HAP-1 (cell line): ENCODE data around the gene LHFPL3.

Experiments used
- DNase-seq, 2 experiments: peaks; one replicate each; pipeline ENCODE4 v3.0.0-alpha.2; 2016 to 2020; ENCODE audit warnings: low spot score in 2 of 2
- H3K27me3 ChIP-seq: fragments of 250-450 bp; sonication (Bioruptor Pico); 2 replicates; pipeline ENCODE4 v1.5.1; 2020; ENCODE audit warnings: low read depth, mild to moderate bottlenecking, moderate library complexity
- H3K36me3 ChIP-seq: fragments of 250-450 bp; sonication (Bioruptor Pico); replicated peaks from 2 replicates; pipeline ENCODE4 v1.5.1; 2020; ENCODE audit warnings: mild to moderate bottlenecking
- H3K4me1 ChIP-seq: fragments of 250-450 bp; sonication (Bioruptor Pico); 2 replicates; pipeline ENCODE4 v1.5.1; 2020; ENCODE audit warnings: mild to moderate bottlenecking
- H3K4me3 ChIP-seq: fragments of 250-450 bp; sonication (Bioruptor Pico); 2 replicates; pipeline ENCODE4 v1.5.1; 2020; ENCODE audit warnings: mild to moderate bottlenecking, moderate library complexity
- H3K9me3 ChIP-seq: fragments of 250-450 bp; sonication (Bioruptor Pico); 2 replicates; pipeline ENCODE4 v1.5.1; 2020; ENCODE audit warnings: mild to moderate bottlenecking, moderate library complexity
- in situ Hi-C: fragments of 300-500 bp; cut with MboI; formaldehyde crosslinking; loops from 3 replicates; pipeline ENCODE4 v1.14.3; 2020; ENCODE audit warnings: low sequenced_read_pairs, inconsistent platforms, mixed read lengths

Gene LHFPL3

DNA sequence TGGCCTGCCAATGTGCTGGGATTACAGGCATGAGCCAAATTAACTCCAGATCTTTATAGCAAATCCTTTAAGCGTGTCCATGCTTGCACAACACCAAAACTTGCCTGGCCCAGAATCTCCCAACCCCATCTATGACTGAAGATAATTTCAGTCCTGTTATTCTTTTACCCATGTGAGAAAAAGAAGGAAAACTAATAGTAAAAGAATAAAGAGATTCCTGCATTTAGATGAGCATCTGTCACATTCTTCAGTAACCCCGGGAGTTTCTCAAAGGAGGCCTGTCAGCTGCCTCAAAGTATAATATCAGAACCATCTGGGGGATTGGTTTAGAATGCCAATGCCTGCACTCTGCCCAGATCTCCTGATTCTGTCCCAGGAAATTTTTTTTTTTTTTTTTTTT lies 527.5 kb downstream of the LHFPL3 start:
- in situ Hi-C loops = no loop called here
- no peaks in the 10 kb centered on the region for H3K4me1 ChIP-seq
- no peaks in the 10 kb centered on the region for H3K36me3 ChIP-seq
- H3K4me3 ChIP-seq = no peak overlapping the region
- DNase-seq = no peak
- no peaks in the 10 kb centered on the region for H3K9me3 ChIP-seq
- peaks cover 22% of the 10 kb centered on the region; the same call in 1 of the 2 replicates for H3K27me3 ChIP-seq

DNA sequence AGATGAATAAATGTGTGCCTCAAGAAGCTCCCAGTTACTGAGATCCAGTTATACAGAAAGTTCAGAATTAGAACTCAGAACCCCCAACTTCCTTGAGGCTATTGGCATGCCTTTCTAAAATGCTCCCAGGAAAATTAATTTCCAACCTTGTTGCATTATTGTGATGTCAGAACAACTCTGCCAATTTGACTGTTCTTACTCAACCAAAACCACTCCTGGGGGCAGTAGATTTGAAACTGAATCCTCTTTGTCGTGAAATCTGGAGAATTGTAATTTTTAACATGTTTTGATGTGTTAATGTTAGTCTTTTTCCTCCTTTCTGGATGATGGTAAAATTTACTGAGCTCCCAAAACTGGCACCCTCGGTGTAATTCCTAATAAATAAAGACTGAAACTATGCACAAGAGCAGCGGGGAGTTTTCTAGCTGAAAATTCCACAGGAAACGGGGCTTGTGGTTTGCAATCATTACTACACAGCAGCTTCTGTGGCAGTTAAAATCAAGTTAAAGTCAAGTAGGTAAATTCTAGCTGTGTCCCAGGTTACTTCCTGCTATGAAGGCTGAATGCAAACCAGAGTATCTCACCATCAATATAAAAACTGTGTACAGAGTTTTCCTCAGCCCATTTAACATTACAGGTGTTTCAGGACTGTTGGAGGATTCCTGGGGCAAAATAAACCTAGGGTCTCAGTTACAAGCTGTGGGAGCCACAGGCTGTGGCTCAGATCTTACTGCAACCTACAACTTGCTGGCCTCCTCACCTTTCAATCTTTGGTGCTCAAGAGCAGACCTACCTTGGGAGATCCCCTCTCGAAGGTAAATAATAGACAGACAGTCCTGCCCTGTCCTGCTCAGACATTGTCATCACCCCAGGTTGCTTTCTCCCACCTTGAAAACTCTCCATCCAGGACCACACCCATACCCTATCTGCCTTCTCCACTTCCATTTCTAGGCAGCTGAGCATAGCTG lies 529.3 kb downstream of the LHFPL3 start:
- no peaks in the 10 kb centered on the region for H3K9me3 ChIP-seq
- H3K4me3 ChIP-seq = no peak overlapping the region
- H3K27me3 ChIP-seq = peaks cover 28% of the 10 kb centered on the region
- in situ Hi-C loops = no loop called here
- no peaks in the 10 kb centered on the region for H3K4me1 ChIP-seq
- DNase-seq = no peak
- no peaks in the 10 kb centered on the region for H3K36me3 ChIP-seq

GRCh38 chr7:104859754-104860426 lies 531.5 kb downstream of the LHFPL3 start:
- DNase-seq = no peak
- Histone ChIP-seq H3K4me1 (no peaks in the 10 kb centered on the region), H3K36me3 (no peaks in the 10 kb centered on the region), H3K9me3 (no peaks in the 10 kb centered on the region), H3K4me3 (no peak overlapping the region), H3K27me3 (peaks cover 20% of the 10 kb centered on the region)
- in situ Hi-C loops = no loop called here

DNA sequence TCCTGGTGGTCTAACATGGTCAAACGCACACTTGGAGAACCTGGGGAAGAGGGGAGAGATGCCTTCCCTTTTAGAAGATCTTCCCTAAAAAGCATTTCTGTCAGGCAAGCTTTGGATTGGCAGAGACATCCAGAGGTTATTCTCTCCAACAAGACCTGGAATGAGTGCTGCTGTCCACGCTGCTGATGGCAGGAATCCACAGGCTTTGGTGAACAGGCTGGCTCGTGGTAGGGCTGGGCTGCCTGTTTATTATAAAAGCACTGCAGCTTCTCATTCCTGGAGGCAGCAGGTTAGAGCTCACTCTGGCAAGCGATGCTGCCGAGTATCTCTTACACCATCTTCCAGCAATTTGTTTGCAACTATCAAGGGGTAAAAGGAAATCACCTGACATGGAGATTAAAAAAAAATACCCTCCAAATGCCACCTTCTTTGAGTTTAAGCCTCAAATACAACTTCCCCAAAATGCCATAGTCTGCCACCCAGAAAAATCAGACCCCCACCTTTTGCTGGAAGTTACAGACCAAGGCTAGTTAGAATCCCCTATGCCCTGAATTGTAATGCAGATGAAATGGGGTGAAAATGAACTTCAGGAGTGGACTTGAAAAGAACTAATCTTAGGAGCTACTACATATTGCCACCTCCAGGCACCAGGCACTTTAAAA lies 533.5 kb downstream of the LHFPL3 start:
- DNase-seq = no peak
- Histone ChIP-seq H3K27me3 (peaks cover 20% of the 10 kb centered on the region), H3K4me1 (no peaks in the 10 kb centered on the region), H3K9me3 (no peaks in the 10 kb centered on the region), H3K36me3 (no peaks in the 10 kb centered on the region), H3K4me3 (no peak overlapping the region)
- in situ Hi-C loops = no loop called here

GRCh38 chr7:104862719-104863118 lies 534.3 kb downstream of the LHFPL3 start:
- Histone ChIP-seq H3K27me3 (peaks cover 22% of the 10 kb centered on the region), H3K4me3 (no peak overlapping the region), H3K36me3 (no peaks in the 10 kb centered on the region), H3K4me1 (no peaks in the 10 kb centered on the region), H3K9me3 (no peaks in the 10 kb centered on the region)
- peak in 1 of 2 experiments; percentile 35 for DNase-seq
- in situ Hi-C loops = no loop called here

- no peak overlapping the region for H3K4me3 ChIP-seq
- H3K9me3 ChIP-seq = no peaks in the 10 kb centered on the region
- peaks cover 7% of the 10 kb centered on the region for H3K27me3 ChIP-seq
- no peaks in the 10 kb centered on the region for H3K4me1 ChIP-seq
- no peak for DNase-seq
- no peaks in the 10 kb centered on the region for H3K36me3 ChIP-seq
- in situ Hi-C loops = no loop called here
These were observed 545.0 kb downstream of the LHFPL3 start for GRCh38 chr7:104873401-104873800.

GRCh38 chr7:104878577-104878976 lies 550.2 kb downstream of the LHFPL3 start:
- no peak for DNase-seq
- H3K4me1 ChIP-seq = peaks cover 6% of the 10 kb centered on the region
- H3K9me3 ChIP-seq = no peaks in the 10 kb centered on the region; the same call in 1 of the 2 replicates
- in situ Hi-C loops = no loop called here
- H3K4me3 ChIP-seq = no peak overlapping the region
- peaks cover 9% of the 10 kb centered on the region for H3K27me3 ChIP-seq
- H3K36me3 ChIP-seq = no peaks in the 10 kb centered on the region

DNA sequence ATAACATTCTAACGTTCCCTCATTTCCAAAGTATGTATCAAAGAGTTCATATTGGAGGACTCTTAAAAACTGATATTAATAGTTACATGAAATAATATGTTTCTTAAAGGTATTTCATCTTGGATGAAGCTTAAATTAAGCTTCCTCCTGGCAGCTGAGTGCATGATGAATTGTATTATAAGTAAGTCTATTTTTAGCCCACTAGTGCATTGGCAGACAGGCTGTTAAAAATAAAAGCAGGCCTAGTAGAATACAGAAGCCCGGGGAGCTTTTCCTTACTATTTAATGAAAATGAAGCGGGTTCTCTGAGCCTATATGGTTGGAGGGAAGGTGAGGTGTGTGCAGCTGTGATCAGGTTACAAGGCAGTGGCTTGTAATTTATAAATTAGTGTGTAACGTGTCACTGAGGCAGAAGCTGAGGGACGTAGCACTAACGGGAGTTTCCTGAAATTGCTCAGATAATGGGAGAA lies 554.9 kb downstream of the LHFPL3 start:
- Histone ChIP-seq H3K4me1 (peaks cover 11% of the 10 kb centered on the region), H3K27me3 (peaks cover 2% of the 10 kb centered on the region; the same call in 1 of the 2 replicates), H3K36me3 (no peaks in the 10 kb centered on the region), H3K9me3 (no peaks in the 10 kb centered on the region; the same call in 1 of the 2 replicates), H3K4me3 (no peak overlapping the region)
- in situ Hi-C loops = no loop called here
- no peak for DNase-seq

DNA sequence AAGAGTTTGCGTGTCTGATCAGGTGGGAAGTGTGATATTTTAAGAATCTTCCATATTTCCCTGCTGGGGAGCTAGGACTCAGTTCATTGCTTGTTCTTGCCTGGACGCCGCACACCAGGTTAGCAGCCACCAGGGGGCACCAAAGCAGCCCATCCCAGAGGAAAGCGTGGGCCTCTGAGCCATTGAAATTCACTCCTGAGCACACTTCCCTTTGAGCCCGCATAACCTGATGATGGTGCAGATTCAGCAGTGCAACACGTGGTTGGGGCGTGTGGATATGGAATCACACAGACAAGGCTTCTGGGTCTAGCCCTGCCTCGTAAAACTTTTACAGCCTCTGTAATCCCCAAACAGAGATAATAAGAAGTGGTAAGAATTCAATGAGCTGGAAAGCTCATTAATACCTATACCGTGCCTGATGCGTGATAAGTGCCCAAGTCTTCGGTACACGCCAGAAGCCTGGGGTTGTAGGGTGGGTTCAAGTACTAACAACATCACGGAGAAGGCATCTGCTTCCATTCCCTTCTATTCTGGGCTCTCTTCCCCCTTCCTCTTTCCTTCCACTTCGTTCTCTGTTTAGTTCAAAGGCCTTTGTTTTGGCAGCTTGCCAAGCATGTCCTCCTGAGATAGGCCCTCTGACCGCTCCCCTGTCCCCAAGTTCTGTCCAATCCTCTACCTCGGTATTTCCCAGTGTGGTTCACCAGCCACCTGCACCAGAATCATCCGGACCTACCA lies 555.5 kb downstream of the LHFPL3 start:
- no peaks in the 10 kb centered on the region for H3K36me3 ChIP-seq
- H3K9me3 ChIP-seq = no peaks in the 10 kb centered on the region; the same call in 1 of the 2 replicates
- in situ Hi-C loops = no loop called here
- H3K27me3 ChIP-seq = no peaks in the 10 kb centered on the region; the same call in 1 of the 2 replicates
- DNase-seq = peak; percentile 95 to 96
- H3K4me1 ChIP-seq = peaks cover 11% of the 10 kb centered on the region
- H3K4me3 ChIP-seq = no peak overlapping the region

- in situ Hi-C loops = no loop called here
- Histone ChIP-seq H3K27me3 (no peaks in the 10 kb centered on the region; the same call in 1 of the 2 replicates), H3K4me1 (peaks cover 11% of the 10 kb centered on the region), H3K9me3 (no peaks in the 10 kb centered on the region), H3K36me3 (no peaks in the 10 kb centered on the region), H3K4me3 (no peak overlapping the region)
- no peak for DNase-seq
These were observed 558.2 kb downstream of the LHFPL3 start for GRCh38 chr7:104886651-104887050.

DNA sequence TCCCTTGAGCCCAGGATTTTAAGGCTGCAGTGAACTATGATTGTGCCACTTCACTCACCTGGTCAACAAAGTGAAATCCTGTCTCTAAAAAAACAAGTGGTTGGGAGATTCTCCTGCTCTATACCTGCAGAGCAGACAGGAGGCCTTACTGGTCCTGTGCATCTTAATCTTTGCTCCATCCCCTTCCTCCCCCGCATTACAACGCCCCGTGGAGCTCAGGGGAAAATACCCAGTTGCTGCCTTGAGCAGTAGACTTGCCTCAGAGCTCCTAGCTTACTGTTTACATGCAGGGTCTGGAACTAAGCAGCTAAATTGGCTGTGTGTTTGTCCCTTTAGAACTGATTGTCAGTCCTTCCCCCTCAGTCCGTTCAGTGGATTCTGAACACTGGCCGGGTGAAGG lies 561.8 kb downstream of the LHFPL3 start:
- H3K9me3 ChIP-seq = no peaks in the 10 kb centered on the region
- no peaks in the 10 kb centered on the region for H3K4me1 ChIP-seq
- DNase-seq = no peak
- in situ Hi-C loops = no loop called here
- no peak overlapping the region for H3K4me3 ChIP-seq
- no peaks in the 10 kb centered on the region; the same call in 1 of the 2 replicates for H3K27me3 ChIP-seq
- H3K36me3 ChIP-seq = no peaks in the 10 kb centered on the region

DNA sequence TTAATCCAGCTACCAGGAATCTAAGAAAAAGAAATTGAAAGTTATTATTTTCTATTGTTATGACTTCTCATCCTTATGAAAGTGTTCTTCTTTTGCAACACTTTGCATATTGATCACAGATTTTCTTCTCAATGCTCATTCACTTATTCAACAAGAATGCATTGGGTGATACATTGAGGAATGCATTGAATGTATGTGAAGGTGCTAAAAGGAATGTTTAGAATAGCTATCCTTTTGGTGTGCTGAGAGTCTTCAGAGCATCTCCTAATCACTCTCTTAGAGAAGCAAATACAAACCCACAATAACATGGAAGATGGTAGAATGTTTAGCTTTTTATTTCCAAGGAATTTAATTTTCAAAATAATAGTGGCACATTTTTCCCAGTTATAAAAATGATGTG lies 563.5 kb downstream of the LHFPL3 start:
- in situ Hi-C loops = no loop called here
- no peaks in the 10 kb centered on the region; the same call in 1 of the 2 replicates for H3K27me3 ChIP-seq
- H3K36me3 ChIP-seq = no peaks in the 10 kb centered on the region
- no peaks in the 10 kb centered on the region for H3K9me3 ChIP-seq
- H3K4me1 ChIP-seq = no peaks in the 10 kb centered on the region
- DNase-seq = no peak
- no peak overlapping the region for H3K4me3 ChIP-seq

DNA sequence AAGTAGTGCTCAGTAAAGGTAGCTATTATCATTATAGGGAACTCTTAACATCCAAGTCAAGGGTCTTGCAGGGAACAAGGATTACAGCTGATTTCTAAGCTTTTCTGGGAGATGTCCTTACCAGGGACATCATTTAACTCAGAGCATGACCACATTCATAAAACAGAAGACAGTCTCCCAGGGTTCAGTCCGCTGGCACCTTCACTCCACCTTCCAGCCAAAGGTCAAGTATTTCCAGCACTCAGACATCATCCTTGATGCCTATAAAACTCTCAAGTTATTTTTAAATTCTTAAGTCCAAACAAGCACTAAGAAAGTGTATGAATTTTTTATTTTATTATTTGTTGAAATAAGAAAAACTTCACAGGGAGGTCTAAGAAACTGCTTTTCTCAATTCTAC lies 565.9 kb downstream of the LHFPL3 start:
- H3K27me3 ChIP-seq = no peaks in the 10 kb centered on the region
- no peaks in the 10 kb centered on the region for H3K9me3 ChIP-seq
- DNase-seq = no peak
- H3K36me3 ChIP-seq = no peaks in the 10 kb centered on the region
- no peak overlapping the region for H3K4me3 ChIP-seq
- no peaks in the 10 kb centered on the region for H3K4me1 ChIP-seq
- in situ Hi-C loops = no loop called here
